Activated CD8-positive, alpha-beta memory T cell treated with anti-CD3 and anti-CD28 coated beads, Interleukin-2, amount 10 ng/mL, durations not matched to agents 7 days and 5 days (primary cell): ENCODE data around the gene ANAPC2. TPM values are rescaled to one million over a fixed set of nuclear protein-coding genes. Genes with fewer than 3 reads are reported as not detected.

Experiments
- ATAC-seq: fragments of 150-1000 bp; cut with Tn5 transposase; one replicate; pipeline ENCODE4 v1.10.0; 2021; ENCODE audit warnings: moderate library complexity
- CTCF ChIA-PET: fragments of 350-600 bp; sonication (Branson Sonifier 250); formaldehyde crosslinking; loops from one replicate; lab custom pipeline; 2021; ENCODE audit warnings: antibody characterized with exemption; lab: Charles Lee
- DNase-seq: peaks from one replicate; pipeline ENCODE4 v3.0.0-alpha.2; 2020
- H3K27ac Mint-ChIP-seq: one replicate; pipeline ENCODE4 v1.8.0; 2021; ENCODE audit warnings: mild to moderate bottlenecking, mixed read lengths
- H3K27me3 Mint-ChIP-seq: one replicate; pipeline ENCODE4 v1.8.0; 2021; ENCODE audit warnings: mixed read lengths
- H3K36me3 Mint-ChIP-seq: one replicate; pipeline ENCODE4 v1.8.0; 2021; ENCODE audit warnings: mild to moderate bottlenecking, mixed read lengths
- H3K4me1 Mint-ChIP-seq: one replicate; pipeline ENCODE4 v1.8.0; 2021; ENCODE audit warnings: mixed read lengths
- H3K4me3 Mint-ChIP-seq: one replicate; pipeline ENCODE4 v1.8.0; 2021; ENCODE audit warnings: mild to moderate bottlenecking, moderate library complexity, mixed read lengths
- H3K9me3 Mint-ChIP-seq: one replicate; pipeline ENCODE4 v1.8.0; 2022; ENCODE audit warnings: low read depth, mixed read lengths
- total RNA-seq, 2 experiments: library from RNA; stranded (reverse); gene quantifications; one replicate each; pipeline ENCODE4 v1.2.3, GENCODE V29; 2021

The ANAPC2 gene
- total RNA-seq, 2 experiments from 2014 or later: 59.8 to 69.7 TPM

DNA sequence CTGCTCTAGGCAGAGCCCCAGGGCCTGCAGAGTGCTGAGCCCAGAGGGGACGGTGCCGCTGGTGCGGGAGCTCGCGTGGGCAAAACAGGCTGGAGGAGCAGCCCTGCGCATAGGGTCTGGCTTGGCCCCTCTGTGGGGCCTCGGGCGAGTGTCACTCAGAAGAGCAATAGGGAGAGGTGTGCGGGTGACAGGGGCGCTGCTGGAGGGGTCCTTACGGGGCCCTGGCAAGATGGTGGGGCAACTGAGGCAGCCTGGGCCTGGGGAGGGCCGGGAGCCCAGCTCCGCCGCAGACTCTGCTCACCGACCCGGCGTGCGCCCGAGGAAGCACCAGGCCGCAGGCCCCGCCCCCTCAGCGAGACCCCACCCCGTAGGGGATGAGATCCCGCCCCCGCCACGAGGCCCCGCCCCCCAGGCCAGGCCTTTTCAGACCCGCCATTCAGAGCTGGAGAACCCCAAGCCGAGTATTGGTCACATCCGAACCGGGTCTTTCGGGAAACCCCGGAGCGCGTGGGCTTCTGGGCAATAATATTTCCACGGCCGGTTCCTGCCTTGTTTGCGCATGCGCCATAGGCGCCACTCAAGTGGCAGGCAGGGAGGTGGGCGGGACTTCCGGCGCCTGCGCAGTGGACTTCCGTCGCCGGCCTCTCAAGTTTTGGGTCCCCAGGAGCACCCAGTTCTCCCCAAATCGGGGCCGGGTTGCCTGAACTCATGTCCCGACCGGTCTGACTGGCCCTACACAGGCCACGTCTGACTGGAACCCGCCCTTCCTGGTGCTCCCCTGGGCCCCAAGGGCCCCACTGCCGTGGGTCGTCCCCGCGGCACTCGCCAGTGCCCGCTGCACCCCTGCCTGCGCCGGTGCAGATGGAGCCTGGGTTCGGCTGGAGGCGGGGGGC is 35.0 kb upstream of the ANAPC2 start:
- CTCF ChIA-PET: interaction anchor here (0.8 to 6.8 kb wide), 18 partner anchors 9 to 177 kb away, joined by 3 to 110 read pairs (median 4); partner anchors contain the start of genes ANAPC2, NPDC1, NRARP and SSNA1
- Mint-ChIP-seq H3K4me1 (peaks cover 18% of the 10 kb centered on the region), H3K27me3 (no peaks in the 10 kb centered on the region), H3K36me3 (no peaks in the 10 kb centered on the region), H3K4me3 (peak overlapping the region; percentile 72), H3K9me3 (no peaks in the 10 kb centered on the region), H3K27ac (peak overlapping the region; percentile 72)
- DNase-seq (peak; percentile 99), ATAC-seq (peak; percentile 91)

DNA sequence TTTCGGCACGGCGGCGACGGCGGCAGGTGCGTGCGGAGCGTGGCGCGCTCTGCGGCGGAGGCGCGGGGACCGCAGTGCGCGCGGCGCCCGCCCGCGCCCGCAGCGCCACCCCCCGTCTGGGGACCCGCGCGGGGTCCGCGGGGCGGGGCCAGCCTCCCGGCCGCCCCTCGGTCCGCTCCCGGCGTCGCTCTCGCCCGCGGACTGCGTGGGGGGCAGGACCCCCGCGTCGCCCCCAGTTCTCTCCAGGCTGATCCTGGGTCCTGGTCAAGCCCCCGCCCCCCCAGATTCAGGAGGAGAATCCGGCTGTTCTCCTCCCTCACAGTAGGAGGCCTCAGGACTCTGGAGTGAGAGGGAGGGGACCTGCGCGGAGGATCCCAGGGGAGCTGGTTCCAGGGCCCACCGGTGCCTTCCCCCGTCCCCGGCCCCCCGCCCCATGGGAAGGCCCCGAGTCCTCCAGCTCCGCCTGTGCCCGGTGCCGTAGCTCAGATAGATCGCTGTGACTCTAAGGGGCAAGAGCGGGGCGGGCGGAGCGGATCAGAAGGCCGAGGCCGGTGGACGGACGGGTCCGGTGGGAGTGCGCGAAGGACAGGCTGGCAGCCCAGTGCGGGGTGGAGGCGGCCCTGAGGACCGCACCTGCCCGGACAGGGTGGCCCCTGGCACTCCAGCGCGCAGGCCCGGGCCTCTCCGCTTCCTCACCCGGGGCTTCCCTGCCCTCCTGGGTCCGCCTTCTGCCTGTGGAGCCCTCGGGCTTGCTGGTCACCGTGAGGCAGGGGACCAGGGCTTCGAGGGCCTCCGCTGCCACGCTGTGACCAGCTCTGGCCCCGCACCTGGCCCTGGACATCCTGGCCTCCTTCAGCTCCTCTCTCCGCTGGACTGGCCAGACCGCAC is 34.1 kb upstream of the ANAPC2 start, which contains the start of gene RNF208:
TSS of gene RNF208 (minus strand) at position 51 of the 888 bp plus-strand sequence. CDS start 1,028 bp downstream, outside the sequence.
- no peaks in the 10 kb centered on the region for H3K9me3 Mint-ChIP-seq
- peaks cover 16% of the 10 kb centered on the region for H3K4me1 Mint-ChIP-seq
- peak within 1 kb of the TSS; percentile 72 for H3K4me3 Mint-ChIP-seq
- DNase-seq (no peak), ATAC-seq (no peak)
- CTCF ChIA-PET: interaction anchor here (0.6 to 6.8 kb wide), 18 partner anchors 8 to 159 kb away, joined by 3 to 110 read pairs (median 4); partner anchors contain the start of genes ANAPC2, SSNA1, TPRN and TUBB4B
- H3K27me3 Mint-ChIP-seq: no peaks in the 10 kb centered on the region
- peak within 1 kb of the TSS; percentile 72 for H3K27ac Mint-ChIP-seq
- no peaks in the 10 kb centered on the region for H3K36me3 Mint-ChIP-seq

- H3K27me3 Mint-ChIP-seq: no peaks in the 10 kb centered on the region
- H3K27ac Mint-ChIP-seq: no peak overlapping the region
- peaks cover 16% of the 10 kb centered on the region for H3K4me1 Mint-ChIP-seq
- ATAC-seq (no peak), DNase-seq (no peak)
- CTCF ChIA-PET: interaction anchor here (0.7 to 6.8 kb wide), 5 partner anchors 12 to 154 kb away, joined by 3 to 110 read pairs (median 4); partner anchors contain the start of gene TUBB4B
- H3K9me3 Mint-ChIP-seq: no peaks in the 10 kb centered on the region
- H3K36me3 Mint-ChIP-seq: no peaks in the 10 kb centered on the region
- H3K4me3 Mint-ChIP-seq: no peak overlapping the region
Observed at GRCh38 chr9:137221506-137222111, 33.2 kb upstream of the ANAPC2 start.

- no peak for DNase-seq
- no peaks in the 10 kb centered on the region for H3K27me3 Mint-ChIP-seq
- ATAC-seq: no peak
- H3K9me3 Mint-ChIP-seq: no peaks in the 10 kb centered on the region
- H3K27ac Mint-ChIP-seq: no peak overlapping the region
- H3K4me3 Mint-ChIP-seq: no peak overlapping the region
- CTCF ChIA-PET: interaction anchor here (1.0 to 1.1 kb wide), 2 partner anchors 16 to 32 kb away, joined by 3 to 5 read pairs; no protein-coding TSS in a partner anchor
- H3K4me1 Mint-ChIP-seq: peaks cover 16% of the 10 kb centered on the region
- H3K36me3 Mint-ChIP-seq: no peaks in the 10 kb centered on the region
Observed at GRCh38 chr9:137221095-137221505, 32.7 kb upstream of the ANAPC2 start.

DNA sequence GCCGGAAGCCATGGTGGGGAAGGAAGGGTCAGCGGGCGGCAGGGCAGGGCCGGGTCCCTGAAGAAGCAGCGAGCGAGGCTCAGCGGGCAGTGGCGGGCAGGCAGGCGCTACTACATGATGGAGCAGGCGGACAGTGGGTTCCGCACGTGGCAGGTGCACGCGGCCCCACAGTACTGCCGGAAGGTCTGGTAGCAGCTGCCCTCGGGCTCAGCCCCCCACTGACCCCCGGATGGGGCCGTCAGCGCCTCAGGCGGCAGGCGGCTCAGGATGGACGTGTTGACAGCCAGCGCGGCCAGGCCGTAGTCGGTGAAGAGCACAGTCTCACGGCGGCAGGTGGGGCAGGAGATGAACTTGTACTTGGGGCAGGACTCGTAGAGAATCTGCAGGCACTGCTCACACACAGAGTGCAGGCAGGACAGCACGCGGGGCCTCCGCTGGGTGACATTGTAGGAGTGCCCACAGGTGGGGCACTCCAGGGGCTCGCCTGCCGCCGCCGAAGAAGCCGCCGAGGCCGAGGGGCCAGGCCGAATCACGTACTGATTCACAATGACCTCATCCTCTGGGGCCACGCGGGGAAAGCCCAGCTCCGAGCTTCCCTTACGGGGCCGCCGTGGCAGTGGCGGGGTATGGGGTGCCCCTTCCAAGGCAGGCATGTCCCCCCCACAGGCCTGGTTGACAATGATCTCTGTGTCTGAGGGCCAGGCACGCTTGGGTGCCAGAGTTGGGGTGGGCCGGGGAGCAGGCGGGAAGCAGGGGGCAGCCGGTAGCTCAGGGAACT is 32.1 kb upstream of the ANAPC2 start:
- DNase-seq: no peak
- Mint-ChIP-seq H3K9me3 (no peaks in the 10 kb centered on the region), H3K4me3 (no peak overlapping the region), H3K27ac (no peak overlapping the region), H3K4me1 (peaks cover 15% of the 10 kb centered on the region), H3K27me3 (no peaks in the 10 kb centered on the region), H3K36me3 (no peaks in the 10 kb centered on the region)
- CTCF ChIA-PET: interaction anchor here (0.6 to 1.1 kb wide), 5 partner anchors 15 to 65 kb away, joined by 3 to 5 read pairs (median 3); partner anchors contain the start of genes NDOR1 and TMEM203
- ATAC-seq: no peak

- DNase-seq: no peak
- H3K36me3 Mint-ChIP-seq: no peaks in the 10 kb centered on the region
- peaks cover 11% of the 10 kb centered on the region for H3K4me1 Mint-ChIP-seq
- CTCF ChIA-PET: interaction anchor here (0.6 to 1.1 kb wide), 4 partner anchors 15 to 65 kb away, joined by 3 to 5 read pairs (median 3); partner anchors contain the start of genes NDOR1 and TMEM203
- H3K27me3 Mint-ChIP-seq: no peaks in the 10 kb centered on the region
- no peaks in the 10 kb centered on the region for H3K9me3 Mint-ChIP-seq
- H3K27ac Mint-ChIP-seq: no peak overlapping the region
- H3K4me3 Mint-ChIP-seq: no peak overlapping the region
- no peak for ATAC-seq
Observed at GRCh38 chr9:137219757-137220316, 31.5 kb upstream of the ANAPC2 start.

- CTCF ChIA-PET: interaction anchor here (1.0 kb wide), 1 partner anchor 18 kb away, joined by 3 read pairs; no protein-coding TSS in a partner anchor
- ATAC-seq (no peak), DNase-seq (no peak)
- no peak overlapping the region for H3K4me3 Mint-ChIP-seq
- no peaks in the 10 kb centered on the region for H3K27me3 Mint-ChIP-seq
- H3K4me1 Mint-ChIP-seq: peaks cover 4% of the 10 kb centered on the region
- no peaks in the 10 kb centered on the region for H3K36me3 Mint-ChIP-seq
- H3K9me3 Mint-ChIP-seq: no peaks in the 10 kb centered on the region
- H3K27ac Mint-ChIP-seq: no peak overlapping the region
Observed at GRCh38 chr9:137218754-137219271, 30.5 kb upstream of the ANAPC2 start.

- DNase-seq: no peak
- ATAC-seq: no peak
- peaks cover 4% of the 10 kb centered on the region for H3K4me1 Mint-ChIP-seq
- no peaks in the 10 kb centered on the region for H3K9me3 Mint-ChIP-seq
- no peak overlapping the region for H3K27ac Mint-ChIP-seq
- CTCF ChIA-PET: no interaction called here
- H3K4me3 Mint-ChIP-seq: no peak overlapping the region
- no peaks in the 10 kb centered on the region for H3K36me3 Mint-ChIP-seq
- no peaks in the 10 kb centered on the region for H3K27me3 Mint-ChIP-seq
Observed at GRCh38 chr9:137218212-137218753, 29.9 kb upstream of the ANAPC2 start.

DNA sequence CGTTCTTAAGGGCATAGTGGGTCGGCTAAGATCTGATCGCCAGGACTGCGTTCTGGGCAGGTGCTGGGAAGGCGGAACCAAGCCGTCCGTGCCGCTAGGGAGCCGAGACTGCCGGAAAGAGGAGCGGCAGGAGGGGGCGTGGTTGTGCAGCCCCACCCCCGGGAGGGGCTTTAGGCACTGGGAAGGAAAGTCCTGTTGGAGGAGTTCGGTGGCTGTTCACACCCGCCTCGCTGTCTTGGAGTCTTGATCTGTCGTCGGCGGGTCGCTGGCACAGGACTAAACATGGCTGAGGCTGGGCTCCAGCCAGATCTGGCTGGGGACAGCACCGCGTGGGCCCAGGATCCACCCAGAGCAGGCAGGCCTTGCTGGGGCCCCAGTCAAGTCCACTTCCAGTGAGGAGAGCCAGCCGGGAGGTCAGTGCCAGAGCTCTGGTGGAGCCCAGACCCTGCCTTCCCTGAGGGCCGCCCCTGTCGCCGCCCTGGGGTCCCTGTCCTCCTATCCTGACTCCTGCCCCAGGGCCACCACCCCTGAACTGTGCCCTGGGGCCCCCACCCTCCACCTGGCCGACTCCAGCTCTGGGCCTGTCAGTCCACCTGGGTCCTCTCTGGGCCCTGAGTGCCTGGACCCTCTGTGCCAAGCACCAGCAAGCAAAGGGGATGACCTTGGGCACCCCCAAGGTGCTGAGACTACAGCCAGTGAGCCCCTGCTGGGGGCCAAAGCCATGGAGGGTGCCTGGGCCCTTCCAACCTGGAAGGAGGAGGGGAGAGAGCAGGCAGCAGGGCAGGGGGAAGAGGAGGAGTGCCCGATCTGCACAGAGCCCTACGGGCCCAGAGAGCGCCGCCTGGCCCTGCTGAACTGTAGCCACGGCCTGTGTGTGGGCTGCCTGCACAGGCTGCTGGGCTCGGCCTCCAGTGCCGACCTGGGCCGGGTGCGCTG is 29.2 kb upstream of the ANAPC2 start:
- no peak overlapping the region for H3K4me3 Mint-ChIP-seq
- CTCF ChIA-PET: interaction anchor here (0.9 kb wide), 1 partner anchor 19 kb away, joined by 3 read pairs; no protein-coding TSS in a partner anchor
- DNase-seq (no peak), ATAC-seq (no peak)
- H3K9me3 Mint-ChIP-seq: no peaks in the 10 kb centered on the region
- H3K27ac Mint-ChIP-seq: no peak overlapping the region
- H3K36me3 Mint-ChIP-seq: no peaks in the 10 kb centered on the region
- no peaks in the 10 kb centered on the region for H3K4me1 Mint-ChIP-seq
- no peaks in the 10 kb centered on the region for H3K27me3 Mint-ChIP-seq

DNA sequence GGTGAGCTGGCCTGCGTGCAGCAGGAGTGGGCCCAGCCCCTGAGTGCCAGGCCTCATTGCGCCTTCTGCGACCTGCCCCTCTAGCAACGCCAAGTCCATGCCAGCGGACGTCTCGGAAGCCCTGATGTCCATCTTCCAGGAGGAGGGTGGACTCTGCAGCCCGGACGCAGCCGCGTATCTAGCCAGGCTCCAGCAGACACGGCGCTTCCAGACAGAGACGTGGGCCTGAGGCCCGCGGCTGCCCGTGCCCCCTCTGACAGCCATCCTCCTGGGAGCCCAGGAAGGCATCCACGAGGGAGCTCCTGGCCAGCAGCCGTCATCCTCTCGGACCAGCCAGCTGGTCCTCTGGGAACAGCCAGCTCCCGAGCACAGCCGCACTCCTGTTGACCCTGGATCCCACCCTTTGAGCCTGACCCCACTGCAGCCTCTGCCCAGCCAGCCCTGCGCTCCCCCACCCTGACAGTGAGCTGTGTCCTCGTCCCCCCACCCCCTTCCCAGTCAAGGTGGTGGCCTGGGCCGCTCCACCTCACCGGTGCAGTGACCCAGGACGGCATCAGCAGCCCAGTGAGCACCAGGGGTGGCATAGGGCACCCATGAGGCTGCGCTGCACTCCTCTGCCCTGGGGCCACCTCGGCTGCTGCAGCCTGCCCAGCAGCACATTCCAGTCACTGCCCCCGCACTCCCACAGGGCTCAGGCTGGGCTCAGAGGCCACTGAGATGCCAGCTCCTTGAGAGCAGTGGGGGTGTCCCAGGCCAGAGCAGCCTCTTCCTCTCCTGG is 28.0 kb upstream of the ANAPC2 start:
- Mint-ChIP-seq H3K4me1 (no peaks in the 10 kb centered on the region), H3K27ac (no peak overlapping the region), H3K27me3 (no peaks in the 10 kb centered on the region), H3K36me3 (no peaks in the 10 kb centered on the region), H3K9me3 (no peaks in the 10 kb centered on the region), H3K4me3 (no peak overlapping the region)
- CTCF ChIA-PET: interaction anchor here (0.9 kb wide), 1 partner anchor 20 kb away, joined by 3 read pairs; no protein-coding TSS in a partner anchor
- DNase-seq: no peak
- ATAC-seq: no peak
